Measurements from ENCODE around the gene SVEP1.

SVEP1 gene

DNA sequence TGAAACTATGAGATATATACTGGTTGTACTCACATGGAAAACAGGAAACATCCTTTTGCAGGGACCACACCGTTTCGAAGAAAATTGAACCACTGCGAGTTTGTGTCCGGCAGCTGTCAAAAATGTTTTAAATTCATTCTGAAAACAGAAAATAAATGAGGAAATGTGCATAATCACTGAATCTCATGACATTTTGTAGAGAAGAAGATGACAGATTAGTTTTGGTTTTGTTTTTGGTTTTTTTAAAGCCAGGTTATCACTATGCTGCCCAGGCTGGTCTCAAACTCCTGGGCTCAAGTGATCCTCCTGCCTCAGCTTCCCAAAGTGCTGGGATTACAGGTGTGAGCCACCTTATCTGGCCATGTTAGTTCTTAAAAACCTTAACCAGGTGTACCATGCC, 245.4 kb downstream of the SVEP1 start:
- TF ChIP-seq, protein P1, sequence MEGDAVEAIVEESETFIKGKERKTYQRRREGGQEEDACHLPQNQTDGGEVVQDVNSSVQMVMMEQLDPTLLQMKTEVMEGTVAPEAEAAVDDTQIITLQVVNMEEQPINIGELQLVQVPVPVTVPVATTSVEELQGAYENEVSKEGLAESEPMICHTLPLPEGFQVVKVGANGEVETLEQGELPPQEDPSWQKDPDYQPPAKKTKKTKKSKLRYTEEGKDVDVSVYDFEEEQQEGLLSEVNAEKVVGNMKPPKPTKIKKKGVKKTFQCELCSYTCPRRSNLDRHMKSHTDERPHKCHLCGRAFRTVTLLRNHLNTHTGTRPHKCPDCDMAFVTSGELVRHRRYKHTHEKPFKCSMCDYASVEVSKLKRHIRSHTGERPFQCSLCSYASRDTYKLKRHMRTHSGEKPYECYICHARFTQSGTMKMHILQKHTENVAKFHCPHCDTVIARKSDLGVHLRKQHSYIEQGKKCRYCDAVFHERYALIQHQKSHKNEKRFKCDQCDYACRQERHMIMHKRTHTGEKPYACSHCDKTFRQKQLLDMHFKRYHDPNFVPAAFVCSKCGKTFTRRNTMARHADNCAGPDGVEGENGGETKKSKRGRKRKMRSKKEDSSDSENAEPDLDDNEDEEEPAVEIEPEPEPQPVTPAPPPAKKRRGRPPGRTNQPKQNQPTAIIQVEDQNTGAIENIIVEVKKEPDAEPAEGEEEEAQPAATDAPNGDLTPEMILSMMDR (IDR thresholded peaks at IDR 0.05; ENCODE audit: low read depth, low read length): no peak
- TF ChIP-seq POLR2A (IDR thresholded peaks at IDR 0.05; ENCODE audit: extremely low read depth, insufficient read length): no peak
- H3K4me3 ChIP-seq (ENCODE audit: low read depth, low read length): no peak overlapping the region
- no peak for DNase-seq (ENCODE audit: low read depth)

DNA sequence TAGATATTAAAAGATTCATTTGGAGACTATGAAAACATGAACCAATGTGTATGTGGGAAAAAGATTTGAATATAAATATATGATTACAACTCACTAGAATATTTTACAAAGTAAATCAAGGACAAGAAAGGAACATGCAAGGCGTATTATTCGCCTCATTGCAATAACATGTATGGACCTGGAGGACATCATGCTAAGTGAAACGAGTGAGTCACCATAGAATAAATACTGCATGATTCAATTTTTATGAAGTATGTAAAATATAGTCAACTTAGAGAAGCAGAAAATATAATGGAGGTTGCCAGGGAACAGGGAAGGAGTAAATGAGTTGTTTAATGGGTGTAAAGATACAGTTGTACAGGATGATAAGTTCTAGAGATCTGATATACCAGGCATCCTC, 246.8 kb downstream of the SVEP1 start:
- TF ChIP-seq MYC (IDR thresholded peaks at IDR 0.05; ENCODE audit: low read depth, low read length) (no peak), POLR2A (IDR thresholded peaks at IDR 0.05; ENCODE audit: extremely low read depth, insufficient read length) (no peak)
- TF ChIP-seq, protein P1 (IDR thresholded peaks at IDR 0.05; ENCODE audit: low read depth, low read length): no peak
- TF ChIP-seq, protein P2, sequence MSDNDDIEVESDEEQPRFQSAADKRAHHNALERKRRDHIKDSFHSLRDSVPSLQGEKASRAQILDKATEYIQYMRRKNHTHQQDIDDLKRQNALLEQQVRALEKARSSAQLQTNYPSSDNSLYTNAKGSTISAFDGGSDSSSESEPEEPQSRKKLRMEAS (IDR thresholded peaks at IDR 0.05; ENCODE audit: low read depth, low read length): no peak
- no peak for DNase-seq (ENCODE audit: low read depth)

DNA sequence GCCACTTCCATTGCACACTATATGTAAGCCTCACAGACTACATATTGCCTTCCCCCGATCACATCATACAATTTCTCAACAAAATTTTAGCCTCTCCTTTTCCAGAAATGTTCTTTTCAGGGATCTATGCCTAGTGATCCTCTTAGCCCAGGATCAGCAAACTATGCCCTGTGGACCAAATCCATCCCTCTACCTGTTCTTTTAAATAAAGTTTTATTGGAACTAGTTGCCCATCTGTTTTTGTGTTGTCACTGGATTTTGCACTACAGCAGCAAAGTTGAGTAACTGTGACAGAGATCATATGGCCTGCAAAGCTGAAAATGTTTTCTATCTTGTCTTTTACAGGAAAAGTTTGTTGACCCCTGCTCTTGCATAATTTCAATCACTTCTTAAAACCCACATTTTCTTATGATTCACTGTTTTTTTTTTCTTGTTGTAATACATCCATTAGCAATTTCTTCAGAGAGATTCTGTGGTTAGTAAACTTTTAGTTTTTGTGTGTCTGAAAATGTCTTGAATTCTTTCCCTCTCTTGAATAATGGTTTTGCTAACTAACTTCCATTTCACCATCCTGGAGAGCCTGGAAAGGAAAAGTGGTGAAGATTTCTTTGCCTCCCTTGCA, 248.9 kb downstream of the SVEP1 start:
- TF ChIP-seq MYC (IDR thresholded peaks at IDR 0.05; ENCODE audit: low read depth, low read length) (no peak), POLR2A (IDR thresholded peaks at IDR 0.05; ENCODE audit: extremely low read depth, insufficient read length) (no peak)
- TF ChIP-seq, protein P1 (IDR thresholded peaks at IDR 0.05; ENCODE audit: low read depth, low read length): no peak
- TF ChIP-seq, protein P2 (IDR thresholded peaks at IDR 0.05; ENCODE audit: low read depth, low read length): no peak
- H3K4me3 ChIP-seq (ENCODE audit: low read depth, low read length): no peak overlapping the region
- no peak for DNase-seq (ENCODE audit: low read depth)

More for the DNA sequence above, 246.8 kb downstream of the SVEP1 start:
- H3K4me3 ChIP-seq (ENCODE audit: low read depth, low read length): no peak overlapping the region

DNA sequence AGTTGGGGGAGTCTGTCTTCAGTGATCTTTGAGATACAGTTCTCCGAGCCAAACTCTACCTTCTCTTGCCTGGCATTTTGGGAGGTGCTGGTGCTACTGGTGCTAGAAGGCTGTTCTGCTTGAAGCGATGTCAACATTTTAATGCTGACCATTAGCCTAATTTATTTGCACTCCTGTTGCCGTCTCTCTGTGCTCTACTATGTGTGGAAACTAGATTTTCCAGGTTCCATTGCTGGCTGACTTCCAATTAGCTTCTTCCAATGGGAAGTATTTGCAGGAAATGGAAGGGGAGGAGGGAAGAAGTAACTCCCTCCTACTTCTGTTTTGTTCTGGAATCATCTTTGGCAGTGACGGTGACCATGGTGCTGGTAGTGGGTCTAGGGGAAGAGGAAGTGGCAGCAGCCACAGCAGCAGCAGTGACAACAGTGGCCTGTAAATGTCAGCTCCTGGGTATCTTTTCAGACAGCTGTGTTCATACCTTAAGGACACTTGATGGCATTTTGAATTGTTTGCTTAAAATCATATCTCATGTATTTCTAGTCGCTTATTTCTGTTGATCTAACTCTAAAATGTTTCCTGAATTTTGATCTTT, 249.8 kb downstream of the SVEP1 start:
- DNase-seq (ENCODE audit: low read depth): peak; percentile 9
- no peak overlapping the region for H3K4me3 ChIP-seq (ENCODE audit: low read depth, low read length)
- TF ChIP-seq MYC (IDR thresholded peaks at IDR 0.05; ENCODE audit: low read depth, low read length) (no peak), POLR2A (IDR thresholded peaks at IDR 0.05; ENCODE audit: extremely low read depth, insufficient read length) (no peak)
- TF ChIP-seq, protein P1 (IDR thresholded peaks at IDR 0.05; ENCODE audit: low read depth, low read length): no peak
- TF ChIP-seq, protein P2 (IDR thresholded peaks at IDR 0.05; ENCODE audit: low read depth, low read length): no peak

DNA sequence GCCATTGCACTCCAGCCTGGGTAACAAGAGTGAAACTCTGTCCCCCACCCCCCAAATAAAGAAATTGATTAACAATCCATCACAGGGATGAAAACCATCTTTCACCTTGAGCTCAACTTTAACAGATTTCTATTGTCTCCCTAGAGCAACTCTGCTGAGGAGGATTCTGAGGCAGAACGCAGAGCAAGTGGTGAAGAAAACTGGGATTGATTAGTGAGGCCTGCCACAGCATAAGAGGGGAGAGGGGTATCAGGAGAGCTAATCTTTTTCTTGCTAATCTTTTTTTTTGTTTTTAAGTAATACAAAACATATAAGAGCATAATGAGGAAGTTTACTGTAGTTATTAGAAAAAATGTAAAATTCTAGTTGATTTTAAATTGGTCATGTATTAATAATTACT, 250.8 kb downstream of the SVEP1 start:
- DNase-seq (ENCODE audit: low read depth): no peak
- H3K4me3 ChIP-seq (ENCODE audit: low read depth, low read length): no peak overlapping the region
- TF ChIP-seq, protein P1 (IDR thresholded peaks at IDR 0.05; ENCODE audit: low read depth, low read length): no peak
- TF ChIP-seq MYC (IDR thresholded peaks at IDR 0.05; ENCODE audit: low read depth, low read length) (no peak), POLR2A (IDR thresholded peaks at IDR 0.05; ENCODE audit: extremely low read depth, insufficient read length) (no peak)
- TF ChIP-seq, protein P2 (IDR thresholded peaks at IDR 0.05; ENCODE audit: low read depth, low read length): no peak
